ENCODE measurements around the gene HBE1.
"Not testable (repeated sequence)": the region's sequence is repeated elsewhere in the genome, so short reads cannot be mapped to it uniquely, and the experiment has no call there.

Gene HBE1

GRCh38 chr11:5269715-5270147, at the start of gene HBE1:
Gene HBE1, minus strand, starts transcription at chr11:5269945. Its CDS starts 55 bp downstream, at chr11:5269890.
- DNase-seq: no peak

GRCh38 chr11:5317292-5317691, 47.5 kb upstream of the HBE1 start:
- DNase-seq: no peak

- DNase-seq: not testable (repeated sequence)
These were observed 43.7 kb upstream of the HBE1 start for GRCh38 chr11:5313326-5314023.

GRCh38 chr11:5310423-5310822, 40.7 kb upstream of the HBE1 start:
- no peak for DNase-seq

- no peak for DNase-seq
These were observed 37.7 kb upstream of the HBE1 start for GRCh38 chr11:5307256-5308019.

GRCh38 chr11:5304046-5304445, 34.3 kb upstream of the HBE1 start:
- DNase-seq: no peak

GRCh38 chr11:5303626-5304025, 33.9 kb upstream of the HBE1 start:
- no peak for DNase-seq

- no peak for DNase-seq
These were observed 32.1 kb upstream of the HBE1 start, which contains the start of gene OR51B4 for GRCh38 chr11:5301846-5302245. Gene OR51B4, minus strand, starts transcription at chr11:5301946. Its CDS starts 0 bp downstream, at chr11:5301946.

- no peak for DNase-seq
These were observed 30.5 kb upstream of the HBE1 start for GRCh38 chr11:5300251-5300650.

- DNase-seq: no peak
These were observed 28.7 kb upstream of the HBE1 start for GRCh38 chr11:5298451-5298850.

GRCh38 chr11:5297721-5298323, 28.1 kb upstream of the HBE1 start:
- no peak for DNase-seq

GRCh38 chr11:5294342-5294995, 24.7 kb upstream of the HBE1 start:
- DNase-seq: not testable (repeated sequence)

GRCh38 chr11:5293028-5293427, 23.3 kb upstream of the HBE1 start:
- DNase-seq: no peak

GRCh38 chr11:5291207-5291838, 21.6 kb upstream of the HBE1 start:
- peak; percentile 26 for DNase-seq

- no peak for DNase-seq
These were observed 20.4 kb upstream of the HBE1 start for GRCh38 chr11:5290106-5290505.

- DNase-seq: no peak
These were observed 20.0 kb upstream of the HBE1 start for GRCh38 chr11:5289696-5290095.

GRCh38 chr11:5288906-5289550, 19.3 kb upstream of the HBE1 start:
- no peak for DNase-seq

GRCh38 chr11:5288108-5288905, 18.6 kb upstream of the HBE1 start:
- DNase-seq: no peak

- DNase-seq: no peak
These were observed 17.2 kb upstream of the HBE1 start for GRCh38 chr11:5286901-5287300.

- DNase-seq: no peak
These were observed 16.6 kb upstream of the HBE1 start for GRCh38 chr11:5286351-5286750.

GRCh38 chr11:5285703-5286340, 16.1 kb upstream of the HBE1 start:
- DNase-seq: no peak
